CD4-positive, CD25-positive, alpha-beta regulatory T cell (primary cell): ENCODE data around the gene MACROD2. TPM values are rescaled to one million over a fixed set of nuclear protein-coding genes. Genes with fewer than 3 reads are reported as not detected.

Experiments
- ATAC-seq, 2 donors: fragments of 150-1000 bp; cut with Tn5 transposase; one replicate each; pipeline ENCODE4 v1.10.0; 2021; ENCODE audit warnings: low read depth in 2 of 2, moderate number of reproducible peaks in 2 of 2, moderate library complexity in 1 of 2
- DNase-seq, 3 donors: peaks; one replicate each; pipeline versions ENCODE4 v3.0.0 to v3.0.0-alpha.2; 2012 to 2022; ENCODE audit warnings: mixed read lengths in 1 of 3
- H3K27ac ChIP-seq: one replicate; pipeline ENCODE4 v1.7.0; 2013; ENCODE audit warnings: mild to moderate bottlenecking, low read length; ENCODE audit not compliant: insufficient read depth, poor library complexity, severe bottlenecking
- H3K27me3 ChIP-seq: one replicate; pipeline ENCODE4 v1.7.0; 2013; ENCODE audit warnings: low read length; ENCODE audit not compliant: control insufficient read depth, insufficient read depth
- H3K36me3 ChIP-seq: one replicate; pipeline ENCODE4 v1.7.0; 2013; ENCODE audit warnings: mild to moderate bottlenecking, low read length, moderate library complexity; ENCODE audit not compliant: control insufficient read depth, insufficient read depth
- H3K4me1 ChIP-seq: 2 replicates; pipeline ENCODE4 v1.7.0; 2013; ENCODE audit warnings: mild to moderate bottlenecking, low read length; ENCODE audit not compliant: insufficient read depth, control insufficient read depth, poor library complexity, severe bottlenecking
- H3K4me3 ChIP-seq: one replicate; pipeline ENCODE4 v1.7.0; 2013; ENCODE audit warnings: low read depth, mild to moderate bottlenecking, low read length, moderate library complexity
- H3K9me3 ChIP-seq, 2 experiments: 1 replicate in 1 of 2; 2 replicates in 1 of 2; pipeline ENCODE4 v1.7.0; 2013; ENCODE audit warnings: low read length in 2 of 2, mild to moderate bottlenecking in 1 of 2, moderate library complexity in 1 of 2; ENCODE audit not compliant: control insufficient read depth in 2 of 2
- H3K27ac Mint-ChIP-seq, 3 donors: one replicate each; pipeline ENCODE4 v1.8.0; 2020 to 2022; ENCODE audit warnings: mild to moderate bottlenecking in 3 of 3, mixed read lengths in 3 of 3, moderate library complexity in 2 of 3
- H3K27me3 Mint-ChIP-seq: one replicate; pipeline ENCODE4 v1.8.0; 2022; ENCODE audit warnings: mild to moderate bottlenecking, mixed read lengths
- H3K36me3 Mint-ChIP-seq: one replicate; pipeline ENCODE4 v1.8.0; 2020; ENCODE audit warnings: mixed read lengths
- H3K4me1 Mint-ChIP-seq, 4 donors: one replicate each; pipeline ENCODE4 v1.8.0; 2020 to 2022; ENCODE audit warnings: mixed read lengths in 4 of 4, mild to moderate bottlenecking in 1 of 4
- H3K4me3 Mint-ChIP-seq, 4 donors: one replicate each; pipeline ENCODE4 v1.8.0; 2020 to 2022; ENCODE audit warnings: mild to moderate bottlenecking in 4 of 4, mixed read lengths in 4 of 4, moderate library complexity in 3 of 4
- H3K9me3 Mint-ChIP-seq, 7 donors: one replicate each; pipeline ENCODE4 v1.8.0; 2020 to 2022; ENCODE audit warnings: mixed read lengths in 7 of 7, mild to moderate bottlenecking in 3 of 7, moderate library complexity in 2 of 7
- polyA plus RNA-seq, 4 donors: library from polyadenylated mRNA; unstranded; fragments of 300-500 nt; fragmentation: Illumina TruSeq; gene quantifications; one replicate each; pipeline ENCODE4 v1.2.3, GENCODE V29; 2021
- total RNA-seq: library from RNA; stranded (reverse); gene quantifications from one replicate; pipeline ENCODE4 v1.2.3, GENCODE V29; 2022

MACROD2 gene
- total and polyA plus RNA-seq, 5 donors from 2014 or later, result 1.4 TPM; not detected in 4

GRCh38 chr20:14113416-14113815 is 118.1 kb downstream of the MACROD2 start:
- DNase-seq (no peak), ATAC-seq (no peak)
- no peaks in the 10 kb centered on the region for H3K4me1 Mint-ChIP-seq
- H3K27ac Mint-ChIP-seq, result no peak overlapping the region
- H3K4me1 ChIP-seq, result no peaks in the 10 kb centered on the region
- no peak overlapping the region for H3K4me3 Mint-ChIP-seq
- H3K9me3 ChIP-seq, result no peaks in the 10 kb centered on the region
- no peak overlapping the region for H3K27ac ChIP-seq
- no peak overlapping the region for H3K4me3 ChIP-seq
- no peaks in the 10 kb centered on the region for H3K36me3 Mint-ChIP-seq
- H3K27me3 Mint-ChIP-seq, result no peaks in the 10 kb centered on the region
- no peaks in the 10 kb centered on the region for H3K27me3 ChIP-seq
- peaks cover 0 to 24% (median 3%) of the 10 kb centered on the region in 7 donors for H3K9me3 Mint-ChIP-seq
- H3K36me3 ChIP-seq, result no peaks in the 10 kb centered on the region

- Mint-ChIP-seq H3K4me3 (no peak overlapping the region), H3K27ac (no peak overlapping the region), H3K36me3 (no peaks in the 10 kb centered on the region), H3K27me3 (no peaks in the 10 kb centered on the region), H3K9me3 (peaks cover 0 to 21% (median 3%) of the 10 kb centered on the region in 7 donors), H3K4me1 (no peaks in the 10 kb centered on the region)
- H3K27ac ChIP-seq, result no peak overlapping the region
- H3K4me3 ChIP-seq, result no peak overlapping the region
- H3K9me3 ChIP-seq, result no peaks in the 10 kb centered on the region
- H3K36me3 ChIP-seq, result no peaks in the 10 kb centered on the region
- no peaks in the 10 kb centered on the region for H3K27me3 ChIP-seq
- ATAC-seq (no peak), DNase-seq (no peak)
- no peaks in the 10 kb centered on the region for H3K4me1 ChIP-seq
Observed at GRCh38 chr20:14114065-14114704, 118.9 kb downstream of the MACROD2 start.

GRCh38 chr20:14116037-14116436 is 120.7 kb downstream of the MACROD2 start:
- no peaks in the 10 kb centered on the region for H3K27me3 Mint-ChIP-seq
- no peaks in the 10 kb centered on the region for H3K27me3 ChIP-seq

GRCh38 chr20:14117768-14118167 is 122.5 kb downstream of the MACROD2 start:
- H3K4me1 Mint-ChIP-seq, result no peaks in the 10 kb centered on the region
- DNase-seq, result no peak
- ATAC-seq, result no peak

More at GRCh38 chr20:14116037-14116436, 120.7 kb downstream of the MACROD2 start:
- no peak overlapping the region for H3K4me3 Mint-ChIP-seq
- Histone ChIP-seq H3K9me3 (no peaks in the 10 kb centered on the region), H3K4me3 (no peak overlapping the region), H3K27ac (no peak overlapping the region), H3K36me3 (no peaks in the 10 kb centered on the region), H3K4me1 (no peaks in the 10 kb centered on the region)
- DNase-seq, result no peak
- no peak overlapping the region for H3K27ac Mint-ChIP-seq
- ATAC-seq, result no peak
- H3K9me3 Mint-ChIP-seq, result peaks cover under 1 to 21% (median 4%) of the 10 kb centered on the region in 7 donors
- H3K36me3 Mint-ChIP-seq, result no peaks in the 10 kb centered on the region
- H3K4me1 Mint-ChIP-seq, result no peaks in the 10 kb centered on the region

GRCh38 chr20:14126856-14127255 is 131.5 kb downstream of the MACROD2 start:
- H3K4me1 Mint-ChIP-seq, result no peaks in the 10 kb centered on the region
- H3K4me1 ChIP-seq, result no peaks in the 10 kb centered on the region
- no peaks in the 10 kb centered on the region for H3K36me3 ChIP-seq
- no peak overlapping the region for H3K27ac Mint-ChIP-seq
- H3K27ac ChIP-seq, result no peak overlapping the region
- no peak overlapping the region for H3K4me3 ChIP-seq
- DNase-seq (no peak), ATAC-seq (no peak)
- no peaks in the 10 kb centered on the region for H3K27me3 ChIP-seq
- H3K36me3 Mint-ChIP-seq, result no peaks in the 10 kb centered on the region
- H3K9me3 Mint-ChIP-seq, result peaks cover 2 to 11% (median 2%) of the 10 kb centered on the region in 7 donors
- no peaks in the 10 kb centered on the region for H3K9me3 ChIP-seq
- no peak overlapping the region for H3K4me3 Mint-ChIP-seq
- H3K27me3 Mint-ChIP-seq, result no peaks in the 10 kb centered on the region

More at GRCh38 chr20:14117768-14118167, 122.5 kb downstream of the MACROD2 start:
- Histone ChIP-seq H3K27ac (no peak overlapping the region), H3K27me3 (no peaks in the 10 kb centered on the region), H3K36me3 (no peaks in the 10 kb centered on the region), H3K9me3 (no peaks in the 10 kb centered on the region), H3K4me3 (no peak overlapping the region), H3K4me1 (no peaks in the 10 kb centered on the region)
- Mint-ChIP-seq H3K27ac (no peak overlapping the region), H3K9me3 (peaks cover 1 to 14% (median 6%) of the 10 kb centered on the region in 7 donors), H3K36me3 (no peaks in the 10 kb centered on the region), H3K27me3 (no peaks in the 10 kb centered on the region), H3K4me3 (no peak overlapping the region)

- Mint-ChIP-seq H3K27me3 (no peaks in the 10 kb centered on the region), H3K4me1 (no peaks in the 10 kb centered on the region), H3K4me3 (no peak overlapping the region), H3K36me3 (no peaks in the 10 kb centered on the region), H3K9me3 (peaks cover 2 to 11% (median 2%) of the 10 kb centered on the region in 7 donors), H3K27ac (no peak overlapping the region)
- DNase-seq, result no peak
- H3K4me3 ChIP-seq, result no peak overlapping the region
- no peaks in the 10 kb centered on the region for H3K27me3 ChIP-seq
- no peaks in the 10 kb centered on the region for H3K4me1 ChIP-seq
- no peak overlapping the region for H3K27ac ChIP-seq
- no peaks in the 10 kb centered on the region for H3K9me3 ChIP-seq
- no peaks in the 10 kb centered on the region for H3K36me3 ChIP-seq
- no peak for ATAC-seq
Observed at GRCh38 chr20:14127514-14128223, 132.4 kb downstream of the MACROD2 start.

- H3K27ac Mint-ChIP-seq, result no peak overlapping the region
- no peaks in the 10 kb centered on the region for H3K4me1 Mint-ChIP-seq
- H3K9me3 ChIP-seq, result no peaks in the 10 kb centered on the region
- H3K36me3 ChIP-seq, result no peaks in the 10 kb centered on the region
- no peak overlapping the region for H3K4me3 Mint-ChIP-seq
- H3K27ac ChIP-seq, result no peak overlapping the region
- no peaks in the 10 kb centered on the region for H3K27me3 ChIP-seq
- no peaks in the 10 kb centered on the region for H3K27me3 Mint-ChIP-seq
- H3K4me3 ChIP-seq, result no peak overlapping the region
- ATAC-seq (no peak), DNase-seq (no peak)
- H3K4me1 ChIP-seq, result no peaks in the 10 kb centered on the region
- H3K9me3 Mint-ChIP-seq, result peaks cover 0 to 8% (median 2%) of the 10 kb centered on the region in 7 donors
- no peaks in the 10 kb centered on the region for H3K36me3 Mint-ChIP-seq
Observed at GRCh38 chr20:14134004-14134403, 138.7 kb downstream of the MACROD2 start.

GRCh38 chr20:14142171-14142570 is 146.9 kb downstream of the MACROD2 start:
- H3K36me3 ChIP-seq, result no peaks in the 10 kb centered on the region
- no peaks in the 10 kb centered on the region for H3K4me1 ChIP-seq
- no peak overlapping the region for H3K27ac Mint-ChIP-seq
- no peaks in the 10 kb centered on the region for H3K9me3 ChIP-seq
- no peaks in the 10 kb centered on the region for H3K4me1 Mint-ChIP-seq
- H3K27me3 ChIP-seq, result no peaks in the 10 kb centered on the region
- H3K4me3 Mint-ChIP-seq, result no peak overlapping the region
- H3K4me3 ChIP-seq, result no peak overlapping the region
- no peaks in the 10 kb centered on the region for H3K36me3 Mint-ChIP-seq
- H3K9me3 Mint-ChIP-seq, result peaks cover 0 to 3% (median 0%) of the 10 kb centered on the region in 7 donors
- no peak overlapping the region for H3K27ac ChIP-seq
- DNase-seq (no peak), ATAC-seq (no peak)
- H3K27me3 Mint-ChIP-seq, result no peaks in the 10 kb centered on the region
